Esophagus mucosa (tissue), 1 donor: ENCODE results near the gene OR2M5. TPM values are rescaled to one million over a fixed set of nuclear protein-coding genes. Genes with fewer than 3 reads are reported as not detected.

Experiments used
- total RNA-seq: library from RNA; stranded (reverse); gene quantifications from one replicate; pipeline ENCODE4 v1.2.4, GENCODE V29; 2023
- donor health status: DM: yes; HTN: yes; CAD: no.

OR2M5 gene
- total RNA-seq, 1 donor from 2014 or later: not detected

Other genes with a start within 250 kb of the OR2M5 start
- gene OR2W3, start 249.6 kb upstream of the OR2M5 start, total RNA-seq: not detected
- not detected for gene OR2T8, start 224.9 kb upstream of the OR2M5 start, total RNA-seq
- gene OR2AJ1, start 220.3 kb upstream of the OR2M5 start, total RNA-seq: not detected
- not detected for gene OR2L8, start 196.3 kb upstream of the OR2M5 start, total RNA-seq
- not detected for gene OR2AK2, start 179.9 kb upstream of the OR2M5 start, total RNA-seq
- not detected for gene OR2L5, start 131.5 kb upstream of the OR2M5 start, total RNA-seq
- gene OR2L2, start 115.1 kb upstream of the OR2M5 start, total RNA-seq: not detected
- not detected for gene OR2L3, start 98.3 kb upstream of the OR2M5 start, total RNA-seq
- not detected for gene OR2L13, start 50.0 kb upstream of the OR2M5 start, total RNA-seq
- gene OR2M2, start 29.7 kb downstream of the OR2M5 start, total RNA-seq: not detected
- not detected for gene OR2M3, start 52.1 kb downstream of the OR2M5 start, total RNA-seq
- gene OR2M4, start 86.3 kb downstream of the OR2M5 start, total RNA-seq: not detected
- not detected for gene OR2T33, start 132.8 kb downstream of the OR2M5 start, total RNA-seq
- gene OR2T12, start 158.3 kb downstream of the OR2M5 start, total RNA-seq: not detected
- not detected for gene OR2M7, start 179.4 kb downstream of the OR2M5 start, total RNA-seq
- not detected for gene OR14C36, start 203.6 kb downstream of the OR2M5 start, total RNA-seq
- not detected for gene OR2T4, start 216.5 kb downstream of the OR2M5 start, total RNA-seq
- not detected for gene OR2T6, start 230.6 kb downstream of the OR2M5 start, total RNA-seq